ENCODE data around the gene NEURL1B.
A peak's percentile ranks its signal among the peaks of the same experiment; 100 is the strongest.

Gene NEURL1B

GRCh38 chr5:172608773-172609172, 32.3 kb upstream of the NEURL1B start:
- Histone ChIP-seq H3K4me3 (no peak overlapping the region), H3K27ac (peak overlapping the region in 1 of 2 donors; percentile 52)
- TF ChIP-seq, protein P1, sequence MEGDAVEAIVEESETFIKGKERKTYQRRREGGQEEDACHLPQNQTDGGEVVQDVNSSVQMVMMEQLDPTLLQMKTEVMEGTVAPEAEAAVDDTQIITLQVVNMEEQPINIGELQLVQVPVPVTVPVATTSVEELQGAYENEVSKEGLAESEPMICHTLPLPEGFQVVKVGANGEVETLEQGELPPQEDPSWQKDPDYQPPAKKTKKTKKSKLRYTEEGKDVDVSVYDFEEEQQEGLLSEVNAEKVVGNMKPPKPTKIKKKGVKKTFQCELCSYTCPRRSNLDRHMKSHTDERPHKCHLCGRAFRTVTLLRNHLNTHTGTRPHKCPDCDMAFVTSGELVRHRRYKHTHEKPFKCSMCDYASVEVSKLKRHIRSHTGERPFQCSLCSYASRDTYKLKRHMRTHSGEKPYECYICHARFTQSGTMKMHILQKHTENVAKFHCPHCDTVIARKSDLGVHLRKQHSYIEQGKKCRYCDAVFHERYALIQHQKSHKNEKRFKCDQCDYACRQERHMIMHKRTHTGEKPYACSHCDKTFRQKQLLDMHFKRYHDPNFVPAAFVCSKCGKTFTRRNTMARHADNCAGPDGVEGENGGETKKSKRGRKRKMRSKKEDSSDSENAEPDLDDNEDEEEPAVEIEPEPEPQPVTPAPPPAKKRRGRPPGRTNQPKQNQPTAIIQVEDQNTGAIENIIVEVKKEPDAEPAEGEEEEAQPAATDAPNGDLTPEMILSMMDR (IDR thresholded peaks at IDR 0.05): no peak
- DNase-seq (ENCODE audit: low spot score): no peak

DNA sequence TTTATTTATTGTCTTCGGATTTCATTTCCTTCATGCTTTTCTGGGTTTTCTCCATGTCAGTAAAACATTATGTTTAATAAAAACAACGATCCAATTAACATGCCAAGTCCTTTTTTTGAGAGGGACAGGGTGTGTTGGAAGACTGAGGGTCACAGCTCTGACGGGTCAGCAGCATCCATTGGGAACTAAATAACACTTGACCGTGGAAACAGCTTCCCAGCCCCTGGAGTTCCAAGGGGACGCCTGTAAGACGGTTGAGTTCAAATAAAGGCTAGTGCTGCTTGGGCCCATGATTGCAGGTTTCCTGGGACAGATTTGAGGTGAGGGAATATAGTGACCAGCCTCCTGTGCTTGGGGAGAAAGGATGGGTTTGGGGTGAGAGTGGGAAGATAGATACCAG, 30.4 kb upstream of the NEURL1B start:
- no peak overlapping the region for H3K4me3 ChIP-seq
- no peak for DNase-seq (ENCODE audit: low spot score)
- no peak overlapping the region for H3K27ac ChIP-seq
- TF ChIP-seq, protein P1 (IDR thresholded peaks at IDR 0.05): no peak

DNA sequence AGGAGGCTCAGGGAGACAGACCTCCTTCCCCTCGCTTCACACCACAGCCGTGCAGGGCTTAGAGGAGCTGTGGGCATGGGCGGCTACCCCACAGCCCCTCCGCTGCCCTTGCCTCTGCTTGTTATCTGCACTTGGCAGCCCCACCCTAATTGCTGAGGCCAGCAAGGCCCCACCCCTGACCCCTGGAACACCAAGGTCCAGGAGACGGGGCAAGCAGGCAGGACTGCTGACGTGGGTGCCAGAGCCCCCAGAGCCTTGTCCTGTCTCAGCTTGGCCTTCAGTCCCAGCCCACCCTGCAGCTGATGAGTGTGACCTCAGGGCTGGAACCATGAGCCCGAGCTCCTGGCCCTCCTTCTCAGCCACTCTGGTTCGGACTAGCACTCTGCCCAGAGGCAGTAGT, 29.1 kb upstream of the NEURL1B start:
- no peak overlapping the region for H3K27ac ChIP-seq
- TF ChIP-seq, protein P1 (IDR thresholded peaks at IDR 0.05): no peak
- no peak overlapping the region for H3K4me3 ChIP-seq
- no peak for DNase-seq (ENCODE audit: low spot score)

DNA sequence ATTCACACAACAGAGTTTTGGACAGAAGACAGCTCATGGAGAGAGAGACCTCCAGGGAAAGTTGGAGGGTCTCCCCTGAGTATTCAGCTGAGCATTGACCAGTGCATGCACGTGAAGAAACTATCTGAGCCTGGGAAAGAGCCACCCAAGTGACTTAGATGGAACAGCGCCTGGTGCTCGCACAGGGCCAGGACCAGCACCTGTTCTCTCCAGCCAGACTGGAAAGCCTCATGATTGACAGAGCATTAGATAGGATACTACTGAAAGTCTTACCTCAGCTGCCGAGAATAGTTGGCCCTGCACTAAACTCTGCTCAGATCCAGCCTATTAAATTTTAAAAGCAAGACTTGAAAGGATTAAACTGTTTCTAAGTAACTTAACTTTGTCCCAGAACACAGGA, 28.3 kb upstream of the NEURL1B start:
- TF ChIP-seq, protein P1 (IDR thresholded peaks at IDR 0.05): no peak
- DNase-seq (ENCODE audit: low spot score): no peak
- no peak overlapping the region for H3K27ac ChIP-seq
- H3K4me3 ChIP-seq: no peak overlapping the region

DNA sequence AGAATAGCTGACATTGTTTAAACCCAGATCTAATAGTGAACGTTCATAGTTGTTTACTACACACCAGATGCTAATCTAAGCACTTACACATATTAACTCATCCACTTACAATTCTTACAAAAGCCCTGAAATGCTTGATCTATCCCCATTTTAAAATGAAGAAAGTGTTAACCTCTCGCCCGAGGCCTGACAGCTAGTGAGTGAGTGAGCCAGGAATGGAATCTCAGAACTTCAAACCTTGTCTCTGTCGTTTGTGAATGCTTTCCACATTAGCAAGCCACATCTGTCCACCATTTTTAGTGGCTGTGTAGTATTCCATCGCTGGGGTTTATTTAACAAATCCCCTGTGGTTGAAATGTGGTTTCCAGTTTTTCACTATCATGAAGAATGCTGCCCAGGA, 24.9 kb upstream of the NEURL1B start:
- Histone ChIP-seq H3K4me3 (no peak overlapping the region), H3K27ac (no peak overlapping the region)
- TF ChIP-seq, protein P1 (IDR thresholded peaks at IDR 0.05): no peak
- DNase-seq (ENCODE audit: low spot score): no peak

- TF ChIP-seq, protein P1 (IDR thresholded peaks at IDR 0.05): no peak
- no peak for DNase-seq (ENCODE audit: low spot score)
- H3K4me3 ChIP-seq: no peak overlapping the region
Measured at GRCh38 chr5:172616730-172617129, 24.3 kb upstream of the NEURL1B start.

GRCh38 chr5:172617817-172618216, 23.2 kb upstream of the NEURL1B start:
- H3K4me3 ChIP-seq: no peak overlapping the region
- no peak for DNase-seq (ENCODE audit: low spot score)
- TF ChIP-seq, protein P1 (IDR thresholded peaks at IDR 0.05): no peak
- H3K27ac ChIP-seq: no peak overlapping the region

More at GRCh38 chr5:172616730-172617129, 24.3 kb upstream of the NEURL1B start:
- peak overlapping the region in 1 of 2 donors; percentile 60 for H3K27ac ChIP-seq

All from coronary artery (tissue), 2 donors.